SH-SY5Y (cell line): ENCODE data around the gene ARID3A.

Experiments
- GATA2 ChIP-seq: IDR thresholded peaks from 2 replicates; pipeline ENCODE4 v1.6.1; 2011; ENCODE audit warnings: mild to moderate bottlenecking, low read depth, low read length
- GATA3 ChIP-seq: IDR thresholded peaks from 2 replicates; pipeline ENCODE4 v1.6.1; 2011; ENCODE audit warnings: low read depth, mild to moderate bottlenecking, low read length, moderate library complexity

The ARID3A gene, protein sequence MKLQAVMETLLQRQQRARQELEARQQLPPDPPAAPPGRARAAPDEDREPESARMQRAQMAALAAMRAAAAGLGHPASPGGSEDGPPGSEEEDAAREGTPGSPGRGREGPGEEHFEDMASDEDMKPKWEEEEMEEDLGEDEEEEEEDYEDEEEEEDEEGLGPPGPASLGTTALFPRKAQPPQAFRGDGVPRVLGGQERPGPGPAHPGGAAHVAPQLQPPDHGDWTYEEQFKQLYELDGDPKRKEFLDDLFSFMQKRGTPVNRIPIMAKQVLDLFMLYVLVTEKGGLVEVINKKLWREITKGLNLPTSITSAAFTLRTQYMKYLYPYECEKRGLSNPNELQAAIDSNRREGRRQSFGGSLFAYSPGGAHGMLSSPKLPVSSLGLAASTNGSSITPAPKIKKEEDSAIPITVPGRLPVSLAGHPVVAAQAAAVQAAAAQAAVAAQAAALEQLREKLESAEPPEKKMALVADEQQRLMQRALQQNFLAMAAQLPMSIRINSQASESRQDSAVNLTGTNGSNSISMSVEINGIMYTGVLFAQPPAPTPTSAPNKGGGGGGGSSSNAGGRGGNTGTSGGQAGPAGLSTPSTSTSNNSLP

DNA sequence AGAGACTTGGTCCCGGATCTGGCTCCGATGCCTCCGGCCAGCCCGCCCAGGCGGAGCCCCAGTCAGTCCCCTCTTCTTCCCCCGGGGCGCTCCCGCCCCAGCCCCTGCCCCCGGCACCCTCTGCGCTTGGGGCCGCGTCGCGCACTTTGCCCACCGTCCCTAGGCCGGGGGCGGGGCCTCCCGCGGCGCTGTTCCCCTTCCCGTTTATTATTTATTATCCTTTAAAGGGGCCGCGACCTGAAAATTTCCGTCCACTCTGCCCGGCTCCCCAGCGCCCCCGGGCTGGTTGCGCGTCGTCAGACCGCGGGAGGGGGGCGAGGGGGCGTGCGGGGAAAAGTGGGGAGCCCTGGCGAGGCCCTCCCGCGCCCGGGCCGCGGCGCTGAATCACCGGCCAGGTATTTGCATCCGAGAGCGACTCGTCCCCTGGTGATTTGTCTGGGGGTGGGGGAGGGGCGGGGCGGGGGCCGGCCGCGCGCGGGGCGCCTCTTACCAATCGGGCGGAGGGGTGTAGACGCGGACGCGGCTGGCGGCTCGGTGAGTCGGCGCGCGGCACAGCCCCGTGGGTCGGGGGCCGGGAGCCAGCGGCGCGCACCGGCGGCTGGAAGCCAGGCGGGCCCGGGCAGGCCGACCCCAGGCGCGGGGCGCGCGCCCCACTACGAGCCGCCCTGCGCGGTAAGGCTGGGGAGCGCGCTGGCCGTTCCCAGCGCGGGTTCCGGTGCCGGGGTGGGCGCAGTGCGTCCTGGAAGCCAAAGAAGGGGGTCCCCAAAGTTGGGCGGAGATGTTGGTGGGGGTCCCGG lies at the start of gene ARID3A:
TSS of gene ARID3A (plus strand) at position 510 of the 797 bp plus-strand sequence. CDS start 3,494 bp downstream, outside the sequence.
- TF ChIP-seq GATA3 (no peak), GATA2 (no peak)

GRCh38 chr19:876089-876488 lies 49.7 kb upstream of the ARID3A start:
- TF ChIP-seq GATA3: no peak

GRCh38 chr19:876780-877314 lies 49.0 kb upstream of the ARID3A start:
- no peak for TF ChIP-seq GATA2
- no peak for TF ChIP-seq GATA3

DNA sequence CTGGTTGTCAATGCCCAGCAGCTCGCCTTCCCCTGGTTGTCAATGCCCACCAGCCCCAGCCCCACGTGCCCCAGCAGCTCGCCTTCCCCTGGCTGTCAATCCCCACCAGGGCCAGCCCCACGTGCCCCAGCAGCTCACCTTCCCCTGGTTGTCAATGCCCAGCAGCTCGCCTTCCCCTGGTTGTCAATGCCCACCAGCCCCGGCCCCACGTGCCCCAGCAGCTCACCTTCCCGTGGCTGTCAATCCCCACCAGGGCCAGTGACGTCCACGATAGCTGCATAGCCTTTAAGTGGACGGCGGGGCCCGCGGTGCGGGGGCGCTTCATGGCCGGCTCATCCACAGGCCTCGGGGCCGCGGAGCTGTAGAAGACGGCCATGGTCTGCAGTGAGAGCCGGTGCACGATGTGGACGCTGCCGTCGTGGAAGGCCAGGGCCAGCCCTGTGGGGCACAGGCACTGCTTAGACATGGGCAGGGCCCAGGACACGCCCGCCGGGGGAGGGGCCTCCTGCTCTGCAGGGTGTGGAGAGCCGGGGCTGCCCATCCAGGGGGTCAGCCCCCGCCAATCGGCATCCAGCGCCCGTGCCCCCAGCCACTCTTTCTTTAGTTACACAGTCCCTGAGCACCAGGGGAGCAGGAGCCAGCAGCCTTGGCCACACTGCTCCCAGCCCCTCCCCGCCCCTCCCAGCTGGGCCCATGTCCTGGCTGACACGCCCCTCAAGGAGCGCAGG lies 46.0 kb upstream of the ARID3A start:
- no peak for TF ChIP-seq GATA2
- no peak for TF ChIP-seq GATA3

GRCh38 chr19:881385-882071 lies 44.3 kb upstream of the ARID3A start:
- no peak for TF ChIP-seq GATA2

DNA sequence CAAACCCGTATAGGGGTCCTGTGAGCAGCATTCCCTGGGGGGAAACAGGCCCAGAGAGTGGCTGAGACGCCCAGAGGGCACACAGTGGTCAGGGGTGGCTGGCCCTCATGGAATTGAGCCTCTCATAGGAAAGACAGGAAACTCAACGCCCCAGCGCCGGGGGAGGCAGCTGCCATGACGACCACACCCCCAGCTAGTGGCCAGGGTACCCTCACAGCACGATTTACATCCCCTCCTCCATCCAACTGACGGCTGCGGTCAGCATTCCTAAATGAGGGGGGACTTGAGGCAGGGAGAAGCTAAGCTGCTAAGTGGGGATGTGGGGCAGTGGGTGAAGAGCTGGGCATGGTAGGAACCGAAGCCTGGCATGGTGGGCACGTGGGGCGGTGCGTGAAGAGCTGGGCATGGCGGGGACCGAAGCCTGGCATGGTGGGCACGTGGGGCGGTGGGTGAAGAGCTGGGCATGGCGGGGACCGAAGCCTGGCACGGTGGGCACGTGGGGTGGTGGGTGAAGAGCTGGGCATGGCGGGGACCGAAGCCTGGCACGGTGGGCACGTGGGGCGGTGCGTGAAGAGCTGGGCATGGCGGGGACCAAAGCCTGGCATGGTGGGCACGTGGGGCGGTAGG lies 42.9 kb upstream of the ARID3A start:
- TF ChIP-seq GATA2: no peak
- no peak for TF ChIP-seq GATA3

- TF ChIP-seq GATA3 (no peak), GATA2 (no peak)
Observed at GRCh38 chr19:883661-884211, 42.1 kb upstream of the ARID3A start.

- no peak for TF ChIP-seq GATA2
- no peak for TF ChIP-seq GATA3
Observed at GRCh38 chr19:884420-885211, 41.2 kb upstream of the ARID3A start.

DNA sequence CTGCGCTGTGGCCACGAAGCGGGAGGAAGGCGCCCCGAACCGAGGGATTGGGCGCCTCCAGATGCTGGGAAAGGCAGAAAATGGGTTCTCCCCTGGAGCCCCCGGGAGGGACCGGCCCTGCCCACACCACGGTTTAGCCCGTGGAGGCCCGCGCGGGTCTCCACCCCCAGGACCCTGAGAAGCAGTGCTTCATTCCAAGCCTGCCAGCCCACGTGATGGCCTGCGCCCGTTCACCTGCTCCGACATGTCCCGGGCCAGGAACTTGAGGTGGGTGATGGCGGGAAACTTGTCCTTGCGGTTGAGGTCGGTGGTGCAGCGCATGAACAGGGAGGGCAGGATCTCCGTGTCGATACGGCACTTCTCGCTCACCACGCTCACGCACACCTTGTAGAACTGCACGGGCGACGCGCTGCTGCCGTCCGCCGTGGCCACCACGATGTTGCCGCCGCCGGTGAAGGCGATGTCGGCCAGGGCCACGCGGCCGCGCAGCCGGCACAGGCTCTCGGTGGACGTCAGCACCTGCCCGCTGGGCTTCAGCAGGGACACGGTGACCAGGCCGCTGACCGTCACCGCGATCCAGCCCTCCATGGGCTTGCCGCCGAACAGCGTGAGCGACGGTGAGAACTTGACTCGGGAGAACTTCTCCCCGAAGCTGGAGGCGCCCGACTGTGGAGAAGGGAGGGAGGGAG lies 40.2 kb upstream of the ARID3A start:
- TF ChIP-seq GATA3: no peak
- no peak for TF ChIP-seq GATA2

- TF ChIP-seq GATA3 (no peak), GATA2 (no peak)
Observed at GRCh38 chr19:887072-887471, 38.8 kb upstream of the ARID3A start.

DNA sequence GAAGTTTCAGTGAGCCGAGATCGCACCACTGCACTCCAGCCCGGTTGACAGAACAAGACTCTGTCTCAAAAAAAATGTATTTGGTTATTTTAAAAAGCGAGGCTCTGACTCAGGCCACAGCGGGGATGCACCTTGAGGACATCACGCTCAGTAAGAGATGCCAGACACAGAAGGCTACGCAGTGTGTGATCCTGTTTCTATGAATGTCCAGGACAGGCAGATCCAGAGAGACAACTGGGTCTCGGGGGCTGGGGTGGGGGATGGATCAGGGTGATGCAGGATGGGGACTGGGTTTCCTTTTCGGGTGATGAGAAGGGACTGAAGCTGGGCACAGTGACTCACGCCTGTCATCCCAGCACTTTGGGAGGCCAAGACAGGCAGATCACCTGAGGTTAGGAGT lies 38.2 kb upstream of the ARID3A start:
- TF ChIP-seq GATA3: no peak
- no peak for TF ChIP-seq GATA2
